ENCODE results near the gene FSCN2.

- no peak for TF ChIP-seq CTCF (IDR thresholded peaks at IDR 0.05)
- no peak for TF ChIP-seq POLR2A (IDR thresholded peaks at IDR 0.05)
These were observed 14.5 kb downstream of the FSCN2 start for GRCh38 chr17:81542431-81543338.

Measured in Peyer's patch (tissue), 4 donors.